Measurements from ENCODE around the gene MAL. TPM values are rescaled to one million over a fixed set of nuclear protein-coding genes. Genes with fewer than 3 reads are reported as not detected.
A peak's percentile ranks its signal among the peaks of the same experiment; 100 is the strongest.

The MAL gene
- total RNA-seq, 1 donor from 2014 or later = not detected

GRCh38 chr2:95058466-95058988 lies 33.0 kb downstream of the MAL start:
- H3K9me3 Mint-ChIP-seq (ENCODE audit: low read depth) = no peaks in the 10 kb centered on the region
- H3K27me3 Mint-ChIP-seq (ENCODE audit: low read depth) = peaks cover 39% of the 10 kb centered on the region
- TF ChIP-seq CTCF (IDR thresholded peaks at IDR 0.05) = no peak
- H3K27ac Mint-ChIP-seq (ENCODE audit: unreplicated experiment) = no peak overlapping the region
- H3K4me3 Mint-ChIP-seq (ENCODE audit: unreplicated experiment) = no peak overlapping the region
- H3K4me1 Mint-ChIP-seq (ENCODE audit: low read depth) = peaks cover 8% of the 10 kb centered on the region
- peak; percentile 83 for DNase-seq (ENCODE audit: low spot score)
- no peaks in the 10 kb centered on the region for H3K36me3 Mint-ChIP-seq (ENCODE audit: low read depth)

GRCh38 chr2:95058989-95059641 lies 33.6 kb downstream of the MAL start:
- Mint-ChIP-seq H3K9me3 (ENCODE audit: low read depth) (no peaks in the 10 kb centered on the region), H3K36me3 (ENCODE audit: low read depth) (no peaks in the 10 kb centered on the region), H3K27me3 (ENCODE audit: low read depth) (peaks cover 39% of the 10 kb centered on the region), H3K4me1 (ENCODE audit: low read depth) (peaks cover 8% of the 10 kb centered on the region), H3K4me3 (ENCODE audit: unreplicated experiment) (no peak overlapping the region), H3K27ac (ENCODE audit: unreplicated experiment) (no peak overlapping the region)
- no peak for TF ChIP-seq CTCF (IDR thresholded peaks at IDR 0.05)
- peak; percentile 74 for DNase-seq (ENCODE audit: low spot score)

GRCh38 chr2:95059656-95060370 lies 34.3 kb downstream of the MAL start:
- no peaks in the 10 kb centered on the region for H3K36me3 Mint-ChIP-seq (ENCODE audit: low read depth)
- no peak for TF ChIP-seq CTCF (IDR thresholded peaks at IDR 0.05)
- peaks cover 8% of the 10 kb centered on the region for H3K4me1 Mint-ChIP-seq (ENCODE audit: low read depth)

GRCh38 chr2:95060446-95061118 lies 35.1 kb downstream of the MAL start:
- Mint-ChIP-seq H3K4me3 (ENCODE audit: unreplicated experiment) (no peak overlapping the region), H3K27me3 (ENCODE audit: low read depth) (peaks cover 36% of the 10 kb centered on the region), H3K36me3 (ENCODE audit: low read depth) (no peaks in the 10 kb centered on the region), H3K27ac (ENCODE audit: unreplicated experiment) (no peak overlapping the region), H3K9me3 (ENCODE audit: low read depth) (no peaks in the 10 kb centered on the region), H3K4me1 (ENCODE audit: low read depth) (peaks cover 8% of the 10 kb centered on the region)
- TF ChIP-seq CTCF (IDR thresholded peaks at IDR 0.05) = no peak
- DNase-seq (ENCODE audit: low spot score) = peak; percentile 90

More at GRCh38 chr2:95059656-95060370, 34.3 kb downstream of the MAL start:
- H3K27me3 Mint-ChIP-seq (ENCODE audit: low read depth) = peaks cover 36% of the 10 kb centered on the region
- no peak overlapping the region for H3K4me3 Mint-ChIP-seq (ENCODE audit: unreplicated experiment)
- DNase-seq (ENCODE audit: low spot score) = peak; percentile 72
- no peak overlapping the region for H3K27ac Mint-ChIP-seq (ENCODE audit: unreplicated experiment)
- H3K9me3 Mint-ChIP-seq (ENCODE audit: low read depth) = no peaks in the 10 kb centered on the region

GRCh38 chr2:95061119-95061512 lies 35.6 kb downstream of the MAL start:
- H3K9me3 Mint-ChIP-seq (ENCODE audit: low read depth) = no peaks in the 10 kb centered on the region
- DNase-seq (ENCODE audit: low spot score) = peak; percentile 13
- no peaks in the 10 kb centered on the region for H3K36me3 Mint-ChIP-seq (ENCODE audit: low read depth)
- H3K4me3 Mint-ChIP-seq (ENCODE audit: unreplicated experiment) = no peak overlapping the region
- no peak for TF ChIP-seq CTCF (IDR thresholded peaks at IDR 0.05)
- no peak overlapping the region for H3K27ac Mint-ChIP-seq (ENCODE audit: unreplicated experiment)
- peaks cover 36% of the 10 kb centered on the region for H3K27me3 Mint-ChIP-seq (ENCODE audit: low read depth)
- H3K4me1 Mint-ChIP-seq (ENCODE audit: low read depth) = peaks cover 8% of the 10 kb centered on the region

Data from chondrocyte (in vitro differentiated cells).